Left ventricle myocardium superior (tissue), 1 donor: Measurements from ENCODE around the gene RAD17. TPM values are rescaled to one million over a fixed set of nuclear protein-coding genes. Genes with fewer than 3 reads are reported as not detected.
"Not testable (repeated sequence)": the region's sequence is repeated elsewhere in the genome, so short reads cannot be mapped to it uniquely, and the experiment has no call there.

Experiments used
- ATAC-seq: fragments of 200-7000 bp; cut with Tn5 transposase; one replicate; pipeline ENCODE4 v1.9.1; 2020; ENCODE audit warnings: mild to moderate bottlenecking, moderate library complexity
- DNase-seq: peaks from one replicate; pipeline ENCODE4 v3.0.0-alpha.2; 2020
- intact Hi-C: fragments of 100-400 bp; cut with micrococcal nuclease; formaldehyde crosslinking; loops from one replicate; pipeline ENCODE4 v1.11.0; 2022
- long read RNA-seq: library from polyadenylated mRNA; unstranded; transcript quantifications from one replicate; pipeline ENCODE4 v2.0.0, GENCODE V29; 2021
- total RNA-seq: library from RNA; stranded (reverse); fragmentation: NEBNext Ultra II Directional; extraction: Animal tissue kit (Norgen Biotek cat#: 25700); gene quantifications from one replicate; pipeline ENCODE4 v1.2.1, GENCODE V29; 2021
- donor health status: DM: no; HTN: yes; CAD: no; lungs with severe emphysema.

Gene RAD17, protein sequence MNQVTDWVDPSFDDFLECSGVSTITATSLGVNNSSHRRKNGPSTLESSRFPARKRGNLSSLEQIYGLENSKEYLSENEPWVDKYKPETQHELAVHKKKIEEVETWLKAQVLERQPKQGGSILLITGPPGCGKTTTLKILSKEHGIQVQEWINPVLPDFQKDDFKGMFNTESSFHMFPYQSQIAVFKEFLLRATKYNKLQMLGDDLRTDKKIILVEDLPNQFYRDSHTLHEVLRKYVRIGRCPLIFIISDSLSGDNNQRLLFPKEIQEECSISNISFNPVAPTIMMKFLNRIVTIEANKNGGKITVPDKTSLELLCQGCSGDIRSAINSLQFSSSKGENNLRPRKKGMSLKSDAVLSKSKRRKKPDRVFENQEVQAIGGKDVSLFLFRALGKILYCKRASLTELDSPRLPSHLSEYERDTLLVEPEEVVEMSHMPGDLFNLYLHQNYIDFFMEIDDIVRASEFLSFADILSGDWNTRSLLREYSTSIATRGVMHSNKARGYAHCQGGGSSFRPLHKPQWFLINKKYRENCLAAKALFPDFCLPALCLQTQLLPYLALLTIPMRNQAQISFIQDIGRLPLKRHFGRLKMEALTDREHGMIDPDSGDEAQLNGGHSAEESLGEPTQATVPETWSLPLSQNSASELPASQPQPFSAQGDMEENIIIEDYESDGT
- 18.3 TPM for total RNA-seq
- long read RNA-seq, transcript RAD17-220 (18 exons, 3,057 nt) = major isoform, 10 of 35 reads
- long read RNA-seq, transcript RAD17-205 (19 exons, 3,060 nt) = minor isoform, 9 of 35 reads
- long read RNA-seq, partial matches to known transcripts = 4 of 35 reads
- long read RNA-seq, other reads (novel, unspliced or antisense) = 5 of 35 reads

DNA sequence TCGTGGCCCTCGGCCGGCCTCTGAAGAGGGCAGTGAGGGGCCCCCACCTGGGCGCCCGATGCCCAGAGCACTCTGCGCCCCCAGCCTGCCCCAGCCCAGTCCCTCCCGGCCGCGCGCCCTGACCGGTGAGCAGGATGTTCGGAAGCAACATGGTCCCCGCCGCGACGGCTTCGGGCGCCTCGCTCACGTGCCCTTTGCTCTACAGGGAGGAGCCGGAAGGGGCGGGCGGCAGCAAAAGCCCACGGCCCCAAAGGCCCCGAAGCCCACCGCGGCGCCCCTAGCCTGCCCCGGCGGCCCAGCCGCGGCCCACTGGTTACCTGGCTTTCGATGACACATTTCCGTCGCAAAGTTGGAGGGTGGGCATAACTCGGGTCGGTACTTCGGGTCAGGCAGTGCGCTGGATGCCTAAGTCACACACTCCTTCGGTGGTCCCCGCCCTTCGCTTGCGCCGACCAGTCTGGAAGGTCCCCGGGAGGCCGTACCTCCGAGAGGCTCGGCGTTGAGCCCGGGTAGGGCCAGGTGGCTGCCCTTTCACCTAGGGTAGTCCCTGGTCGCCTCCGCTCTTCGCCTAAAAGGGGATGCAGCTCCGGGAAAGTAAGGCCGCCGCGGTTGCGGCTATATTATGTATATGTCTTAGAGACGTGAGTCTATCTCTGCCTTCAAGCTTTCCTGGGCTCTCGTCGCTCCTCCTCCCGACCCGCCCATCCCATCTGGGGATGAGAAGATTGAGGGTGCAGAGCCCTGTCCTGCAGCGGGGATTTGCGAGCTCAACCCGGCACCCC lies at the start of gene RAD17, which contains the start of the genes AK6 and TAF9:
Gene RAD17 (plus strand): TSS at position 479 of the 782 bp plus-strand sequence. CDS start 2,391 bp downstream, outside the sequence.
Gene AK6 (minus strand): TSS at position 181 of the 782 bp plus-strand sequence. CDS start 30 bp downstream, at position 151.
Gene TAF9 (minus strand): TSS at position 181 of the 782 bp plus-strand sequence. CDS start 3,783 bp downstream, outside the sequence.
- DNase-seq (peak; percentile 95), ATAC-seq (peak; percentile 99)
- intact Hi-C loops = no loop called here

DNA sequence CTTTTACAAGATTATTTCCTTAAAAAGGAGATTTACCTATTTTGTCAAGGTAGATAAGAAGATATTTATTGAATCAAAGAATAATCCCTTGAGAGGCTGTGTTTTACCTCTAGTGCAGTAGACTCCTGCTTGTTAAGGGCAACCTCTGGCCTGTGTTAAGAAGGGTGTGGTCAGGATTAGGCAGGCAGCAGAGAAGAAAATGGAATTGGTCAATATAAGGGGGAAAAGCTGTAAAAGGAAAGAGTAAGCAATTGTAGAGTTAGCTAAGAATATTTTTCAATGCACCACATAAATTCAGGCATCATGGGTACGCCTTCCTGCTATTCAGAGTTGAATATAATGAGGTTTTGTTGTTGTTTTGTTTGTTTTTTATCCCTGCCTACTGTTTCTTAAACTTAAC lies 43.3 kb upstream of the RAD17 start:
- intact Hi-C loops = loop anchor here (10.0 kb wide), 1 partner anchor 62 kb away; no protein-coding TSS in a partner anchor
- ATAC-seq (no peak), DNase-seq (no peak)

DNA sequence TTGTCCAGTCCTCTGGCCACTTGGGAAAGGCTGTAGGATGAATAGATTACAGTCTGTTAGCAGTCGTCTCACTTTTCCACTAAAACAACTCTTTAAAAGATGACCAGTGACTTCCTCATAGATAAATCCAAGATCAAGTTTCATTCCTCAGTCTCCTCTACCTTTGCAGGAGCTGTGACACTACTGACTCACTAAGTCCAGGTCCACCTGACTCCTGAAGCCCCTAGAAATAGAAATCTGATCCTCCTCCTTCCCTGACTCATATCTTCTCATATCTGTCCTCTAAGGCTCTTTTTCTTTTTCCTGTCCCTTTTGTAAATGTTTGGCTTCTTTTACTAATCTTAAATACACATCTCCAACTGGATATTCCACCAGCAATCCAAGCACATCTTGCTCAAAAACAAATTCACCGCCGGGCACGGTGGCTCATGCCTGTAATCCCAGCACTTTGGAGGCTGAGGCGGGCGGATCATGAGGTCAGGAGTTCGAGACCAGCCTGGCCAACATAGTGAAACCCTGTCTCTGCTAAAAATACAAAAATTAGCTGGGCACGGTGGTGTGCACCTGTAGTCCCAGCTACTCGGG lies 39.6 kb upstream of the RAD17 start:
- intact Hi-C loops = loop anchor here (5.0 to 10.0 kb wide), 2 partner anchors 65 to 288 kb away; no protein-coding TSS in a partner anchor
- ATAC-seq = no peak
- no peak for DNase-seq

DNA sequence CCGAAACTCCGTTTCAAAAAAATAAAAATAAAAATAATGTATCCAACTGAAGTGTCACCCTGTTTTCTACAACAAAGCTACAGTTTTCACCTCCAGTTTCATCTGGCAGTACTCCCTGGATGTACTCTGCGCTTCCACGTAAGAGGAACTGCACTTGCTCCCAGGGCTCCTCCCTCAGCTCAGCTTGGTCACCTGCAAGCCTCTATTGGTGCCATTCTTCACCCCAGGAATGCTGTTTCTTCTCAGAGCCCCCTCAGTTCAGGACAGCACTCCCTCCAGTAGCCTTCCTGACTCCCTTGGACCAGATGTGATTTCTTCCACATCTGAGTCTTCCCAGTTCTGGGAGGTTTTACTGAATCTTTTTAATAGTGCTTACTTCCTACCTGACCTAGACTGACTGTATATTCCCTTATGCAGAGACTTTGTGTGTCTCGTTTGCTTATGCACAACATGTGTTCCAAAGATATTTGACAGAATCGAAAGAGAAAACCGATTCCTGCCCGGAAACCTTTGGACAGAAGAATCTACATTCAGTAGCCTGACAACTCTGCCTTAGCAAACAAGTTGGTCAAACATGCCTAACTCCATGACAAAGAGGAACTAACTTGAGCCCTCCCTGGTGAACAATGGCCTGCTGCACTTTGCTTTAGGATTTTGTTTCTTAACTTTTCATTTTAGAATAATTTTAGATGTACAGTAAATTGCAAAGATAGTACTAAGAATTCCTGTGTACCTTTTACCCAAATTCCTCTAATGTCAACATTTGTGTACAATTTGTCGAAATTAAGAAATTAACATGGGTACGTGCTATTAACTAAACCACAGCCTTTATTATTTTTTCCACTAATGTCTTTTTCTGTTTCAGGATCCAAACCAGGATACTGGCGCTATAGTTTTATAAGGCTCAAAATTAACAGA lies 37.8 kb upstream of the RAD17 start:
- ATAC-seq = no peak
- intact Hi-C loops = loop anchor here (5.0 kb wide), 1 partner anchor 289 kb away; no protein-coding TSS in a partner anchor
- no peak for DNase-seq

DNA sequence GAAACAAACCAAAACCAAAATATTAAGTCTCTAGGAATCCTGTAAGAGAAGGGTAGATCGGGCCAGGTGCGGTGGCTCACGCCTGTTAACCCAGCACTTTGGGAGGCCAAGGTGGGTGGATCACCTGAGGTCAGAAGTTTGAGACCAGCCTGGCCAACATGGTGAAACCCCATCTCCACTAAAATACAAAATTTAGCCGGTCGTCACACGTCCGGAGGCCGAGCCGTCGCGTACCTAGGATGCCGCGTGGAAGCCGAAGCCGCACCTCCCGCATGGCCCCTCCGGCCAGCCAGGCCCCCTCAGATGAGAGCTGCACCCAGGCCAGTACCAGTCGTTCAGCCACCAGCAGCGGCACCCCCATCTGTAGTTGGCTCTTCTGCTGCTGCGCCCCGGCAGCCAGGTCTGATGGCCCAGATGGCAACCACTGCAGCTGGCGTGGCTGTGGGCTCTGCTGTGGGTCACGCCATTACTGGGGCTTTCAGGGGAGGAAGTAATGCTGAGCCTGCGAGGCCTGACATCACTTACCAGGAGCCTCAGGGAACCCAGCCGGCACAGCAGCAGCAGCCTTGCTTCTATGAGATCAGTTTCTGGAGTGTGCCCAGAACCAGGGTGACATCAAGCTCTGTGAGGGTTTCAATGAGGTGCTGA lies 35.8 kb upstream of the RAD17 start:
- DNase-seq = not testable (repeated sequence)
- intact Hi-C loops = loop anchor here (5.0 kb wide), 1 partner anchor 291 kb away; no protein-coding TSS in a partner anchor
- ATAC-seq = peak; percentile 59

DNA sequence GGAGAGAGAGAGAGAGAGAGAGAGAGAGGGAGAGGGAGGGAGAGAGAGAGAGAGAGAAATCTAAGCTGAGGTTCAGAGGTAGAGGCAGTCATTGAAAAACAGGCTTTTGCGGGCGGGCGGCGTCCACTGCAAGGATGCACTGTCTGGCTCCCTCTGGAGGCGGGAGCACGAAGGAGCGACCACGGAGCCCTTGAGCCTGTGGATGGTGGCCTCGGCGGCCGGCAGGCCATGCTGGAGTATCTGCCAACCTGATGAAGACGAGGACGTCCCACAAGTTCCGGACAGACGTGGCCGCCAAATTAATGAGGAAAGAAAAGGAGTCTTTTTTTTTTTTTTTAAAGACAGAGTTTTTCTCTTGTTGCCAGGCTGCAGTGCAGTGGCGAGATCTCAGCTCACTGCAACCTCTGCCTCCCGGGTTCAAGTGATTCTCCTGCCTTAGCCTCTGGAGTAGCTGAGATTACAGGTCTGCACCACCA lies 34.8 kb upstream of the RAD17 start:
- DNase-seq = peak; percentile 94
- intact Hi-C loops = loop anchor here (5.0 kb wide), 1 partner anchor 293 kb away; no protein-coding TSS in a partner anchor
- peak; percentile 89 for ATAC-seq

DNA sequence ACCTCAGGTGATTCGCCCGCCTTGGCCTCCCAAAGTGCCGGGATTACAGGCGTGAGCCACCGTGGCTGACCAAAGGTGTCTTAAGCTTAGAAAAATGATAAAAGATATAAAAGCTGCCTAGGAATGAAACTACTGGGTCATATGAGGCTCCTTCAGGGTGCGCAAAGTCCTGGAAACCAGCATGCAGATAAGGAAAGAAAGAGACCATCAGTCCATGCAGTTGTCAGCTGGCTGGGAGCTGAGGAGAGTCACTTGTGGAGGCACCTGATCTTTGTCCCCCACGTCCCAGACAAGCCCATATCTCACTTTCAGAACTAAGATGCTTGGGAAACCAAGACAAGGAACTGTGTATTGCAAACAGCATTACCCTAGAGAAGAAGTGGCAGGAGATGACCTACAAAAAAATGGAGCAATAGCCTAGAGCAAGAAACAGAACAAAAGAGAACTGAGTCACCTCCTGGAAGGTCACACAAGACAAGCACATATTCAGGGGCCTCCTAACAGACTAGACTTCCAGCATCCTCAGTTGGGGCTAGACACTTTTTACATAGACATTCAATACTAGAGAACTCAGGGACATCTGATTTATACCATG lies 34.2 kb upstream of the RAD17 start:
- no peak for DNase-seq
- ATAC-seq = no peak
- intact Hi-C loops = no loop called here

DNA sequence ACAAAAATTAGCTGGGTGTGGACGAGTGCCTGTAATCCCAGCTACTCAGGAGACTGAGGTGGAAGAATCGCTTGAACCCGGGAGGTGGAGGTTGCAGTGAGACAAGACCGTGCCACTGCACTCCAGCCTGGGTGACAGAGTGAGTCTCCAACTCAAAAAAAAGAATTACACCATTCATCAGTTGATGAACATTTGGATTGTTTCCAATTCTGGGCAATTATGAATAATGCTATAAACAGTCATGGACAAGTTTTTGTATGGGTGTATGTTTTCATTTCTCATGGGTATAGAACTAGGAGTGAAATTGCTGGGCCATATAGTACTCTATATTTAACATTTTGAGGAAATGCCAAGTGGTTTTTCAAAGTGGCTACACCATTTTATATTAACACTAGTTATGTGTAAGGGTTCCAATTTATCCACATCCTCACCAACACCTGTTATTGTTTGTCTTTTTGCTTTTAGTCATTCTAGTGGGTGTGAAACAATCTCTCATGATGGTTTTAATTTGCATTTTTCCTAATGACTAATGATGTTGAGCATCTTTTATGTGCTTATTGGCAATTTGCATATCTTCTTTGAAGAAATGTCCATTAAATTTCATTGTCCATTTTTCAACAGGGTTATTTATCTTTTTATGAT lies 28.0 kb upstream of the RAD17 start:
- ATAC-seq (no peak), DNase-seq (no peak)
- intact Hi-C loops = no loop called here

DNA sequence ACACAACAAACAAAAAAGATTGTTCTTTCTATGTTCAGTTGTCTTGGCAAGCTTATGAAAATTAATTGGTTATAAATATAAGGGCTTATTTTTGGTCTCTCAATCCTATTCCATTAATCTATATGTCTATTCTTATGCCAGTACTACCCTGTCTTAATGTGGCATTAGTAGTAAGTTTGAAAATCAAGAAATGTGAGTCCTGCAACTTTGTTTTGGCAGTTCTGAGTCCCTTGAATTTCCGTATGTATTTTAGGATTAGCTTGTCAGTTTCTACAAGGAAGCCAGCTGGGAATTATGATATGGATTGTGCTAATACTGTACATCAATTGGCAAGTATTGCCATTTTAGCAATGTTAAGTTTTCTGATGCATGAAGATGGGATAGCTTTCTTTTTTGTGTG lies 26.5 kb upstream of the RAD17 start:
- intact Hi-C loops = no loop called here
- no peak for ATAC-seq
- DNase-seq = no peak

DNA sequence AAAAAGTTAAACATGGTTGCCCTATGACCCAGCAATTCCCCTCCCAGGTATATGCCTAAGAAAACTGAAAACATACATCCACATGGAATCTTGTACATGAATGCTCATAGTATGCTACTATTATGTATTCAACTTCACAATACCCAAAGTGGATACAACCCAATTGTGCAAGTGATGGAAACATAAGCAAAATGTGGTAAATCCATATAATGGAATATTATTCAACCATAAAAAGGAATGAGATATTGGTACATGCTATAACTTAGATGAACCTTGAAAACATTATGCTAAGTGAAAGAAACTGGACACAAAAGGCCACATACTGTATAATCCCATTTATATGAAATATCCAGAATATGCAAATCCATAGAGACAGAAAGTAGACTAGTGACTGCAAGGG lies 19.0 kb upstream of the RAD17 start:
- no peak for ATAC-seq
- intact Hi-C loops = no loop called here
- no peak for DNase-seq

DNA sequence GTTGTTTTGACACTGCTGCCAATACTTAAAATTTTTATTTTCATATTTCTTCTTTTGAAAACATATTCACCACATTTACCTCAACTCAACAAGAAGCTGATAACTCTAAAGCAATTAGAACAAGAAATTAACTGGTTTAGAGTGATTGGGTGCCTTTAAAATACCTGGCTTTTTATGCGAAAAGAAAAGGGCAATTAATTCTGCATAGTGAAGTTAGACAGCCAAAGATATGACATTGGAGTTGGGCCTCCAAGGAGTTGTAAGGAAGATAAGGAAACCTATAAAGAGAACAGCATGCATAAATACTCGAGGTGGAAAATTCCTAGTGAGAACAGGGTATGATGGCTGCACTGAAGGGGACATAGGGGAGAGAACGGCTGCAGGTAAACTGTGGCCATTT lies 9.9 kb upstream of the RAD17 start:
- DNase-seq (no peak), ATAC-seq (peak; percentile 43)
- intact Hi-C loops = no loop called here

DNA sequence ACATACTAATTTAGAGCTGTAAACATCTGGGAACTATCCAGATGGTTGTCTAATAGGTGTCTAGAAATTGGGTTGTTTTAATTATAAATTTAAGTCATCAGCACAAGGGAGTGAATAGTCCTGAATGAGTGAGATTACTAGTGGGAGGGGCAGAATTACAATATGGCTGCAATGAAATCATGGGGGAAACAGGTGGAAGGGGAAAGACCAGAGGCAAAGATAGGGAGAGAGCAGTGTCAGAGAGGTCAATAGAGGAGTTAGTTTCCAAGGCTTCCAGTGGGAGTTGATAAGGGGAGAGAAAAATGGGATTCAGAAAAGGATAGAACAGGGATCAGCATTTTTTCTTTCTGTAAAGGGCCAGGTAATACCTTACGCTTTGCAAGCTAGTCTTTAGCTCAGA lies 9.2 kb upstream of the RAD17 start:
- intact Hi-C loops = no loop called here
- ATAC-seq (no peak), DNase-seq (no peak)

DNA sequence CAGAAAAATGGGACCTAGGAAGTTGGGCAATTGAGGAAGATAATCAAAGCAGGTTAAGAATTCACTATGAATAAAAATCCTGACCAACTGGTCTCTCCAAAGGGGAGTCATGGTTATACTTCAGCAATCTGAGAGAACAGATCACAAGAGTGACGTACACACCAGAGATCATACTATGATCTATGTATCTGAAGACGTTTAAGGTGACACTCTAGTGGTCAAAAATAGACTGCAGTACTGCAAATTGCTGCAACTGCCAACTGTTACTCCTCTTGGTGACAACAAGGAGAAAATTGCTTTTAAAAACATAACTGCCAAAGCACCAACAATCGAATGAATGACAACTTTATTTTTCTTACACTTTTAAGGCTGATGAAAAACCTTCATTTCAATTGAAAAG lies 5.2 kb upstream of the RAD17 start:
- intact Hi-C loops = no loop called here
- DNase-seq (no peak), ATAC-seq (no peak)

DNA sequence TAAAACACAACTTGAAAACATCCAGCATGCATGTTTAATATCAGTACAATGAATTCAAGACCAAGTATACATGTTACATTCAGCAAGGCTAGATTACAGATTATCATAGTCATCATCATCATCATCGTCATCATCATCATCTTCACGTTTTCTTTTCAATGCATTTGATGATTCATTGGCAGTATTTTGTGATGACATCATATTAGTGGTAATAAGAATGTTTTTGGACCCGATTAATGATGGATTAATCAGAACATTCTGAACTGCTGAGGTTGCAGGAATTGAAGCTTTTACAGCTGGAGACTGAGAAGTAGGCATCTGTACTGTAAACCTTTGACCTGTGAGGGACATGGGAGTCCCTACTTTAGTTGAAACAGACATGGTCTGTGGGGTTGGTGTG lies 4.8 kb upstream of the RAD17 start:
- DNase-seq (no peak), ATAC-seq (no peak)
- intact Hi-C loops = no loop called here

DNA sequence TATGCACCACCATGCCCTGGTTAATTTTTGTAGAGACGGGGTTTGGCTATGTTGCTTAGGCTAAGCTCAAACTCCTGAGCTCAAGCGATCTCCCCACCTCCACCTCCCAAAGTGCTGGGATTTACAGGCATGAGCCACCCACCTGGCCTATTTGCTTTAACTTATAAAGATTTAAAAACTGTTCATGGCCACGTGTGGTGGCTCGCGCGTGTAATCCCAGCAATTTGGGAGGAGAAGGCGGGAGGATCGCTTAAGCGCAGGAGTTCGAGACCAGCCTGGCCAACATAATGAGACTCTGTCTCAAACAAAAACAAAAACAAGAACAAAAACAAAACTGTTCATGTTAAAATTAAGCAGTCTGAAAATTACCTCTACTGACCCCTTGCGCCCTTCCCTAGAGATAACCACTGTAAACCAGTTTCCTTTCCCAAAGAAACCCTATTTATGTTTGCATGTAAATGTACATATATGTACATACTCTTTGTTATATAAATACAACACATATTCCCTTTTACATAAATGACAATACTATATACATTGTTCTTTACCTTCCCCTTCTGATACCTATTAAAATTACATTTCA lies 1.8 kb upstream of the RAD17 start:
- no peak for DNase-seq
- intact Hi-C loops = no loop called here
- ATAC-seq = no peak
